H9 (cell line): ENCODE measurements around the gene LEO1. TPM values are rescaled to one million over a fixed set of nuclear protein-coding genes. Genes with fewer than 3 reads are reported as not detected.

ENCODE experiments used
- DNase-seq: peaks from one replicate; pipeline ENCODE4 v3.0.0-alpha.2; 2017
- H2AFZ ChIP-seq: one replicate; pipeline ENCODE4 v1.6.1; 2013; ENCODE audit warnings: mild to moderate bottlenecking, low read length, control low read depth, moderate library complexity
- H2AK5ac ChIP-seq: 2 replicates; pipeline ENCODE4 v1.6.1; 2013; ENCODE audit warnings: low read length, control low read depth, mixed read lengths; ENCODE audit not compliant: insufficient read length
- H2BK120ac ChIP-seq: one replicate; pipeline ENCODE4 v1.6.1; 2013; ENCODE audit warnings: low read depth, mild to moderate bottlenecking, low read length, control low read depth, inconsistent platforms; ENCODE audit not compliant: poor library complexity, severe bottlenecking
- H2BK12ac ChIP-seq: 2 replicates; pipeline ENCODE4 v1.6.1; 2013; ENCODE audit warnings: low read length, control low read depth, mixed read lengths, low read depth; ENCODE audit not compliant: insufficient read length
- H2BK15ac ChIP-seq: 2 replicates; pipeline ENCODE4 v1.6.1; 2013; ENCODE audit warnings: low read depth, low read length, control low read depth
- H2BK20ac ChIP-seq: one replicate; pipeline ENCODE4 v1.6.1; 2013; ENCODE audit warnings: low read depth, mild to moderate bottlenecking, low read length, control low read depth, inconsistent platforms; ENCODE audit not compliant: poor library complexity, severe bottlenecking
- H2BK5ac ChIP-seq: 2 replicates; pipeline ENCODE4 v1.6.1; 2013; ENCODE audit warnings: low read length, control low read depth, mixed read lengths; ENCODE audit not compliant: insufficient read length
- H3K14ac ChIP-seq: 2 replicates; pipeline ENCODE4 v1.6.1; 2013; ENCODE audit warnings: low read length, control low read depth; ENCODE audit not compliant: insufficient read depth
- H3K18ac ChIP-seq: 2 replicates; pipeline ENCODE4 v1.6.1; 2013; ENCODE audit warnings: low read depth, mild to moderate bottlenecking, mixed read lengths, low read length, control low read depth; ENCODE audit not compliant: insufficient read length
- H3K23ac ChIP-seq: 2 replicates; pipeline ENCODE4 v1.6.1; 2013; ENCODE audit warnings: low read length, control low read depth, mixed read lengths, low read depth; ENCODE audit not compliant: insufficient read length
- H3K23me2 ChIP-seq: 2 replicates; pipeline ENCODE4 v1.6.1; 2013; ENCODE audit warnings: low read depth, mild to moderate bottlenecking, mixed read lengths, low read length, control low read depth; ENCODE audit not compliant: insufficient read length, poor library complexity, severe bottlenecking
- H3K27ac ChIP-seq: 2 replicates; pipeline ENCODE4 v1.5.1; 2013; ENCODE audit warnings: low read length, control low read depth, mixed read lengths, low read depth; ENCODE audit not compliant: insufficient read length
- H3K27me3 ChIP-seq: 2 replicates; pipeline ENCODE4 v1.6.1; 2013; ENCODE audit warnings: low read length, control low read depth, inconsistent platforms; ENCODE audit not compliant: insufficient read depth
- H3K4ac ChIP-seq: 2 replicates; pipeline ENCODE4 v1.6.1; 2013; ENCODE audit warnings: low read depth, mild to moderate bottlenecking, control low read depth, inconsistent platforms, low read length, moderate library complexity
- H3K4me1 ChIP-seq: 2 replicates; pipeline ENCODE4 v1.6.1; 2013; ENCODE audit warnings: low read length, control low read depth, inconsistent platforms; ENCODE audit not compliant: insufficient read depth
- H3K4me2 ChIP-seq: 2 replicates; pipeline ENCODE4 v1.6.1; 2013; ENCODE audit warnings: low read length, control low read depth, mixed read lengths; ENCODE audit not compliant: insufficient read length, insufficient read depth
- H3K56ac ChIP-seq: 2 replicates; pipeline ENCODE4 v1.6.1; 2013; ENCODE audit warnings: low read depth, mild to moderate bottlenecking, mixed read lengths, low read length, control low read depth; ENCODE audit not compliant: insufficient read length
- H3K79me1 ChIP-seq: 2 replicates; pipeline ENCODE4 v1.6.1; 2013; ENCODE audit warnings: low read depth, mild to moderate bottlenecking, moderate library complexity, low read length, control low read depth, inconsistent platforms; ENCODE audit not compliant: insufficient read depth, poor library complexity, severe bottlenecking
- H3K79me2 ChIP-seq: 2 replicates; pipeline ENCODE4 v1.6.1; 2013; ENCODE audit warnings: low read length, control low read depth, inconsistent platforms; ENCODE audit not compliant: insufficient read depth
- H3K9ac ChIP-seq: 2 replicates; pipeline ENCODE4 v1.6.1; 2013; ENCODE audit warnings: low read length, control low read depth, mixed read lengths; ENCODE audit not compliant: insufficient read length; ENCODE audit errors: extremely low read depth
- H3K9me3 ChIP-seq: one replicate; pipeline ENCODE4 v1.6.1; 2013; ENCODE audit warnings: low read depth, low read length, inconsistent platforms; ENCODE audit not compliant: control insufficient read depth
- H3T11ph ChIP-seq: one replicate; pipeline ENCODE4 v1.6.1; 2013; ENCODE audit warnings: mild to moderate bottlenecking, low read length, control low read depth, inconsistent platforms
- H4K20me1 ChIP-seq: one replicate; pipeline ENCODE4 v1.6.1; 2013; ENCODE audit not compliant: control insufficient read depth, insufficient read length, insufficient read depth
- H4K5ac ChIP-seq: 2 replicates; pipeline ENCODE4 v1.6.1; 2013; ENCODE audit warnings: low read depth, mild to moderate bottlenecking, mixed read lengths, low read length, control low read depth; ENCODE audit not compliant: insufficient read length
- H4K8ac ChIP-seq: replicated peaks from 2 replicates; pipeline ENCODE4 v1.6.1; 2013; ENCODE audit warnings: low read length, control low read depth, mixed read lengths, low read depth; ENCODE audit not compliant: insufficient read length
- H4K91ac ChIP-seq: 2 replicates; pipeline ENCODE4 v1.6.1; 2013; ENCODE audit warnings: low read depth, mild to moderate bottlenecking, moderate library complexity, mixed read lengths, low read length, control low read depth; ENCODE audit not compliant: insufficient read length
- H3K27ac Mint-ChIP-seq, 3 experiments: 2 replicates in 2 of 3; 3 replicates in 1 of 3; pipeline ENCODE4 v1.8.0; 2020 to 2021; ENCODE audit warnings: mixed read lengths in 3 of 3, mild to moderate bottlenecking in 1 of 3, moderate library complexity in 1 of 3
- H3K27me3 Mint-ChIP-seq: 2 replicates; pipeline ENCODE4 v1.8.0; 2021; ENCODE audit warnings: low read depth, mild to moderate bottlenecking, moderate library complexity, mixed read lengths
- H3K36me3 Mint-ChIP-seq, 3 experiments: 2 replicates in 2 of 3; 3 replicates in 1 of 3; pipeline ENCODE4 v1.8.0; 2020 to 2021; ENCODE audit warnings: low read depth in 3 of 3, mixed read lengths in 3 of 3; ENCODE audit not compliant: insufficient read depth in 1 of 3
- H3K4me1 Mint-ChIP-seq, 2 experiments: 2 replicates each; pipeline ENCODE4 v1.8.0; 2020; ENCODE audit warnings: mixed read lengths in 2 of 2
- H3K4me3 Mint-ChIP-seq, 2 experiments: 2 replicates in 1 of 2; 3 replicates in 1 of 2; pipeline ENCODE4 v1.8.0; 2020 to 2021; ENCODE audit warnings: mild to moderate bottlenecking in 2 of 2, mixed read lengths in 2 of 2, moderate library complexity in 1 of 2
- H3K9me3 Mint-ChIP-seq, 2 experiments: 2 replicates in 1 of 2; 3 replicates in 1 of 2; pipeline ENCODE4 v1.8.0; 2020; ENCODE audit warnings: mild to moderate bottlenecking in 2 of 2, mixed read lengths in 2 of 2, moderate library complexity in 1 of 2
- WGBS: extraction: QIAGEN DNeasy Blood & Tissue Kit; methylation state at CpG from one replicate; pipeline ENCODE4 v1.1.7; 2013; ENCODE audit warnings: missing lambda C conversion rate, low lambda C conversion rate, mixed read lengths; ENCODE audit not compliant: insufficient read length; ENCODE audit errors: extremely low coverage; 5-methylcytosine and 5-hydroxymethylcytosine counted together
- total RNA-seq: library from RNA; stranded (reverse); gene quantifications from 2 replicates; pipeline ENCODE4 v1.2.1, GENCODE V29; 2021
- TF ChIP-seq, protein P1 (sequence below): fragments of 200-600 bp; sonication (generic); conservative IDR thresholded peaks from 3 replicates; pipeline ENCODE4 v1.8.0; 2021; ENCODE audit warnings: antibody characterized with exemption, mild to moderate bottlenecking

Gene LEO1
- total RNA-seq, 1 experiment from 2014 or later = 30.3 TPM

DNA sequence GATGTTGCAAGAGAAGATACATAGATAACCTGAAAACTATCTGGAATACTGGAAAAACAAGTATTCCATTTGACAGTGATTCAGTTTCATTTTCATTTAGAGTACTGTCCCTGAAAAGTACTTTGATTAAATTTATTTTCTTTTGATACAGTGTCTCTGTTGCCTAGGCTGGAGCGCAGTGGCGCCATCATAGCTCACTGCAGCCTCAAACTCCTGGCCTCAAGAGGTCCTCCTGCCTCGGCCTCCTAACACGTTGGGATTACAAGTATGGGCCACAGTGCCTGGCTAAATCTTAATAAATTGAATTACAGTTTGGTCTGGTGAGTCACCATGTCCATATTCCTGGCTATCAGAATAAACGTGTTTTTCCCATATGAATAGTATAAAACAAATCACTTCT lies 1.6 kb upstream of the LEO1 start:
- Histone ChIP-seq H3K4ac (no peak overlapping the region), H3K23me2 (peaks cover 4% of the 10 kb centered on the region), H3K14ac (no peak overlapping the region), H3K18ac (no peak overlapping the region), H2BK5ac (no peak overlapping the region), H3K4me1 (no peaks in the 10 kb centered on the region), H4K20me1 (no peaks in the 10 kb centered on the region), H2BK15ac (no peak overlapping the region), H3K9ac (no peak overlapping the region), H2AK5ac (no peak overlapping the region), H2AFZ (no peak overlapping the region), H4K5ac (no peak overlapping the region), H3K4me2 (no peak overlapping the region), H2BK12ac (no peak overlapping the region), H4K91ac (no peak overlapping the region), H2BK20ac (no peak overlapping the region), H3K27me3 (no peaks in the 10 kb centered on the region), H3T11ph (no peak overlapping the region), H4K8ac (no peak overlapping the region), H3K79me2 (peaks cover 16% of the 10 kb centered on the region; the same call in 1 of the 2 replicates), H2BK120ac (no peak overlapping the region), H3K23ac (no peak overlapping the region), H3K79me1 (no peaks in the 10 kb centered on the region), H3K27ac (no peak overlapping the region), H3K56ac (no peak overlapping the region), H3K9me3 (no peaks in the 10 kb centered on the region)
- Mint-ChIP-seq H3K4me1 (peaks cover 7 to 13% of the 10 kb centered on the region in 2 experiments), H3K36me3 (peaks cover 2 to 8% (median 4%) of the 10 kb centered on the region in 3 experiments; a peak in 6 of 7 replicates), H3K4me3 (peak overlapping the region in 1 of 2 experiments; percentile 99; a peak in 2 of 5 replicates), H3K27ac (no peak overlapping the region), H3K27me3 (no peaks in the 10 kb centered on the region; the same call in 1 of the 2 replicates), H3K9me3 (peaks cover 2 to 3% of the 10 kb centered on the region in 2 experiments; a peak in 2 of 5 replicates)
- no CpG with 5 or more reads among the region's 5 CpGs for WGBS
- TF ChIP-seq, protein P1, sequence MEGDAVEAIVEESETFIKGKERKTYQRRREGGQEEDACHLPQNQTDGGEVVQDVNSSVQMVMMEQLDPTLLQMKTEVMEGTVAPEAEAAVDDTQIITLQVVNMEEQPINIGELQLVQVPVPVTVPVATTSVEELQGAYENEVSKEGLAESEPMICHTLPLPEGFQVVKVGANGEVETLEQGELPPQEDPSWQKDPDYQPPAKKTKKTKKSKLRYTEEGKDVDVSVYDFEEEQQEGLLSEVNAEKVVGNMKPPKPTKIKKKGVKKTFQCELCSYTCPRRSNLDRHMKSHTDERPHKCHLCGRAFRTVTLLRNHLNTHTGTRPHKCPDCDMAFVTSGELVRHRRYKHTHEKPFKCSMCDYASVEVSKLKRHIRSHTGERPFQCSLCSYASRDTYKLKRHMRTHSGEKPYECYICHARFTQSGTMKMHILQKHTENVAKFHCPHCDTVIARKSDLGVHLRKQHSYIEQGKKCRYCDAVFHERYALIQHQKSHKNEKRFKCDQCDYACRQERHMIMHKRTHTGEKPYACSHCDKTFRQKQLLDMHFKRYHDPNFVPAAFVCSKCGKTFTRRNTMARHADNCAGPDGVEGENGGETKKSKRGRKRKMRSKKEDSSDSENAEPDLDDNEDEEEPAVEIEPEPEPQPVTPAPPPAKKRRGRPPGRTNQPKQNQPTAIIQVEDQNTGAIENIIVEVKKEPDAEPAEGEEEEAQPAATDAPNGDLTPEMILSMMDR = no peak
- DNase-seq = no peak
